HFF-Myc (cell line): ENCODE measurements around the gene CLDN8.

ENCODE experiments used
- DNase-seq: peaks from one replicate; pipeline ENCODE4 v3.0.0-alpha.2; 2011; ENCODE audit warnings: low read depth; ENCODE audit errors: extremely low read depth
- H3K4me3 ChIP-seq: replicated peaks from 2 replicates; pipeline ENCODE4 v1.5.1; 2011; ENCODE audit warnings: low read depth, mild to moderate bottlenecking, control low read depth, low read length
- CTCF ChIP-seq: IDR thresholded peaks from 2 replicates; pipeline ENCODE4 v1.5.1; 2012; ENCODE audit warnings: mild to moderate bottlenecking, low read depth, low read length, control low read depth; ENCODE audit errors: missing control alignments

CLDN8 gene

GRCh38 chr21:30189773-30190172, 26.1 kb downstream of the CLDN8 start:
- no peak for DNase-seq
- no peak for TF ChIP-seq CTCF
- no peak overlapping the region for H3K4me3 ChIP-seq

- H3K4me3 ChIP-seq: no peak overlapping the region
- TF ChIP-seq CTCF: no peak
- DNase-seq: no peak
These were observed 29.7 kb downstream of the CLDN8 start for GRCh38 chr21:30186242-30186641.

GRCh38 chr21:30168086-30168485, 47.8 kb downstream of the CLDN8 start:
- DNase-seq: no peak
- no peak for TF ChIP-seq CTCF
- no peak overlapping the region for H3K4me3 ChIP-seq

- no peak for DNase-seq
- no peak for TF ChIP-seq CTCF
- no peak within 1 kb of the TSS for H3K4me3 ChIP-seq
These were observed 49.2 kb downstream of the CLDN8 start, which contains the start of gene CLDN17 for GRCh38 chr21:30166705-30167104. TSS of gene CLDN17 (minus strand) at chr21:30166805. CDS start at chr21:30166617, 188 bp downstream.

- no peak for DNase-seq
- H3K4me3 ChIP-seq: no peak overlapping the region
- no peak for TF ChIP-seq CTCF
These were observed 49.7 kb downstream of the CLDN8 start for GRCh38 chr21:30166171-30166570.

GRCh38 chr21:30164796-30165195, 51.1 kb downstream of the CLDN8 start:
- H3K4me3 ChIP-seq: no peak overlapping the region

More at GRCh38 chr21:30164796-30165195, 51.1 kb downstream of the CLDN8 start:
- TF ChIP-seq CTCF: no peak
- no peak for DNase-seq
